PC-3 (cell line): ENCODE results near the gene BICD2.

Experiments used
- EZH2 ChIP-seq: fragments of 300-600 bp; sonication (generic); IDR thresholded peaks from one replicate; pipeline ENCODE4 v1.6.1; 2017; ENCODE audit warnings: antibody characterized with exemption, mild to moderate bottlenecking, low read length; ENCODE audit not compliant: unreplicated experiment
- TF ChIP-seq, protein P1 (sequence below): fragments of 300-600 bp; sonication (generic); conservative IDR thresholded peaks from 2 replicates; pipeline ENCODE4 v1.5.1; 2017; ENCODE audit warnings: antibody characterized with exemption, low read depth, mild to moderate bottlenecking, low read length

DNA sequence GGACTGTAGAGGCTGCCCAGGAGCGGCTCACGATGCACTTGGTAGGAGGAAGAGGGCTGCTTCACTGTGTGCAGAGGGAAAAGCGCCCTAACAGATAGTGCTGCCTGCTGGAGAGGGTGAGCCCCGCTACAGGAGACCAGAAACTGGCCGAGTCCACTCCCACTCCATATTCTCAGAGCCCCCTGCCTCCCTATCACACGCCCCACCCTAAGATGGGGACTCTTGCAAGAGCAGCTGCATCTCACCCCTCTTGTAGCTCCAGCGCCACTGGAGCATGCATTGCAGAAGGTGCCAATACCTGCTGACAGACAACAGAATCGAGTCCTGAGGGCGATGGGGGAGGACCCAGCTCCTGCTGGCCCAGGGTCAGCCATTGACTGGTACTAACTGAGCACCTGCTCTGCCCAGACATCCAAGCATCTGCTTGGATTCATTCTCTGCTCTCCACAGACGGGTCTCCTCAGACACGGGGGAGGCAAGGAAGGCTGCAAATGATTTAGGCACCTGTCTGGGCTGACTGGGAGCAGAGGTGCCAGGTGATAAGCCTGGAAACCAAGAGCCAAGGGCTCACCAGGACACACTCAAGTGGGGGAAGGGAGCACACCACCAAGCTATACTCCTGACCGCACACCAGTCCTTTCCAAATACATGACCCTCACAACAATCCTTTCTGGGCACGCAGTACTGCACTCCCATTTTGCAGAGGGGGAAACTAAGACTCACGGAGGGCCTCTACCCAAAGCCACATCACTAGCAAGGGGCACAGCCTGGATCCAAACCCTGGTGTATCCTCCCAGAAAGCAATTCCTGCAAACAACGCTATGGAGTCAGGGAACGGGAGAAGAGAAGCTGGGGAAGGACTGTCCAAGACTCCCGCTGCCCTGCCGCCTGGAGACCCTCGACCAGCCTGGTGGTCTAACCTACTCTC is 1.6 kb downstream of the BICD2 start:
- TF ChIP-seq, protein P1, sequence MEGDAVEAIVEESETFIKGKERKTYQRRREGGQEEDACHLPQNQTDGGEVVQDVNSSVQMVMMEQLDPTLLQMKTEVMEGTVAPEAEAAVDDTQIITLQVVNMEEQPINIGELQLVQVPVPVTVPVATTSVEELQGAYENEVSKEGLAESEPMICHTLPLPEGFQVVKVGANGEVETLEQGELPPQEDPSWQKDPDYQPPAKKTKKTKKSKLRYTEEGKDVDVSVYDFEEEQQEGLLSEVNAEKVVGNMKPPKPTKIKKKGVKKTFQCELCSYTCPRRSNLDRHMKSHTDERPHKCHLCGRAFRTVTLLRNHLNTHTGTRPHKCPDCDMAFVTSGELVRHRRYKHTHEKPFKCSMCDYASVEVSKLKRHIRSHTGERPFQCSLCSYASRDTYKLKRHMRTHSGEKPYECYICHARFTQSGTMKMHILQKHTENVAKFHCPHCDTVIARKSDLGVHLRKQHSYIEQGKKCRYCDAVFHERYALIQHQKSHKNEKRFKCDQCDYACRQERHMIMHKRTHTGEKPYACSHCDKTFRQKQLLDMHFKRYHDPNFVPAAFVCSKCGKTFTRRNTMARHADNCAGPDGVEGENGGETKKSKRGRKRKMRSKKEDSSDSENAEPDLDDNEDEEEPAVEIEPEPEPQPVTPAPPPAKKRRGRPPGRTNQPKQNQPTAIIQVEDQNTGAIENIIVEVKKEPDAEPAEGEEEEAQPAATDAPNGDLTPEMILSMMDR = no peak
- no peak for TF ChIP-seq EZH2
